HL-60 (cell line): Measurements from ENCODE around the gene AASS.

ENCODE experiments used
- DNase-seq, 2 experiments: peaks; one replicate each; pipeline ENCODE4 v3.0.0-alpha.2; 2010 to 2020; ENCODE audit warnings: low read depth in 1 of 2, low spot score in 1 of 2
- H3K27ac ChIP-seq: fragments of 250-450 bp; sonication (Bioruptor Pico); replicated peaks from 2 replicates; pipeline ENCODE4 v1.5.1; 2020; ENCODE audit warnings: mild to moderate bottlenecking, moderate library complexity
- H3K27me3 ChIP-seq: fragments of 250-450 bp; sonication (Bioruptor Pico); 2 replicates; pipeline ENCODE4 v1.5.1; 2021; ENCODE audit warnings: mild to moderate bottlenecking, moderate library complexity; ENCODE audit not compliant: insufficient read depth, poor library complexity, severe bottlenecking
- H3K4me3 ChIP-seq: replicated peaks from 2 replicates; pipeline ENCODE4 v1.5.1; 2011; ENCODE audit warnings: mild to moderate bottlenecking, control low read depth, low read length; ENCODE audit not compliant: insufficient read depth
- GABPA ChIP-seq: IDR thresholded peaks from 2 replicates; pipeline ENCODE4 v1.6.1; 2012; ENCODE audit warnings: low read depth
- POLR2AphosphoS5 ChIP-seq: IDR thresholded peaks from 2 replicates; pipeline ENCODE4 v1.6.1; 2012; ENCODE audit warnings: low read depth
- SPI1 ChIP-seq: IDR thresholded peaks from 2 replicates; pipeline ENCODE4 v1.6.1; 2012; ENCODE audit warnings: low read depth, mild to moderate bottlenecking, borderline replicate concordance
- TF ChIP-seq, protein P1 (sequence below): IDR thresholded peaks from 2 replicates; pipeline ENCODE4 v1.6.1; 2012; ENCODE audit warnings: low read depth; ENCODE audit not compliant: insufficient replicate concordance
- TF ChIP-seq, protein P2 (sequence below): IDR thresholded peaks from one replicate; pipeline ENCODE4 v1.5.1; 2011; ENCODE audit warnings: low read length, control low read depth, inconsistent platforms; ENCODE audit not compliant: insufficient read depth

The AASS gene

DNA sequence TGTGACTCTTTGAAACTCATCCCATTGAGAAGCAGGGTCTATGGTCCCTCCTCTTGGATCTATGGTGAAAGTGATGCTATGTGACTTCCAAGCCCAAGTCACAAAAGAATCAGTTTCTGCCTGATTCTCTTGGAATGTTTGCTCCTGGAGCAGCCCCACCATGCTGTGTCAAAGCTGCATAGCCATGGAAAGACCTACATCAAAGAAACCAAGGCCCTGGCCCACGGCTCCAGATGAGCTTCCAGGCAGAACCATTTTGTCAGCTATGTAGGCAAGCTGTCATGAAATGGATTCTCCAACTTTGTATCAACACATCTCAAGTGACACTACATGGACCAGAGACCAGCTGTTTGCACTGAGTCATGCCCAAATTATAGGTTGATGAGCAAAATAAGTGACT, 77.0 kb downstream of the AASS start:
- no peak for DNase-seq
- TF ChIP-seq, protein P1, sequence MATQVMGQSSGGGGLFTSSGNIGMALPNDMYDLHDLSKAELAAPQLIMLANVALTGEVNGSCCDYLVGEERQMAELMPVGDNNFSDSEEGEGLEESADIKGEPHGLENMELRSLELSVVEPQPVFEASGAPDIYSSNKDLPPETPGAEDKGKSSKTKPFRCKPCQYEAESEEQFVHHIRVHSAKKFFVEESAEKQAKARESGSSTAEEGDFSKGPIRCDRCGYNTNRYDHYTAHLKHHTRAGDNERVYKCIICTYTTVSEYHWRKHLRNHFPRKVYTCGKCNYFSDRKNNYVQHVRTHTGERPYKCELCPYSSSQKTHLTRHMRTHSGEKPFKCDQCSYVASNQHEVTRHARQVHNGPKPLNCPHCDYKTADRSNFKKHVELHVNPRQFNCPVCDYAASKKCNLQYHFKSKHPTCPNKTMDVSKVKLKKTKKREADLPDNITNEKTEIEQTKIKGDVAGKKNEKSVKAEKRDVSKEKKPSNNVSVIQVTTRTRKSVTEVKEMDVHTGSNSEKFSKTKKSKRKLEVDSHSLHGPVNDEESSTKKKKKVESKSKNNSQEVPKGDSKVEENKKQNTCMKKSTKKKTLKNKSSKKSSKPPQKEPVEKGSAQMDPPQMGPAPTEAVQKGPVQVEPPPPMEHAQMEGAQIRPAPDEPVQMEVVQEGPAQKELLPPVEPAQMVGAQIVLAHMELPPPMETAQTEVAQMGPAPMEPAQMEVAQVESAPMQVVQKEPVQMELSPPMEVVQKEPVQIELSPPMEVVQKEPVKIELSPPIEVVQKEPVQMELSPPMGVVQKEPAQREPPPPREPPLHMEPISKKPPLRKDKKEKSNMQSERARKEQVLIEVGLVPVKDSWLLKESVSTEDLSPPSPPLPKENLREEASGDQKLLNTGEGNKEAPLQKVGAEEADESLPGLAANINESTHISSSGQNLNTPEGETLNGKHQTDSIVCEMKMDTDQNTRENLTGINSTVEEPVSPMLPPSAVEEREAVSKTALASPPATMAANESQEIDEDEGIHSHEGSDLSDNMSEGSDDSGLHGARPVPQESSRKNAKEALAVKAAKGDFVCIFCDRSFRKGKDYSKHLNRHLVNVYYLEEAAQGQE: no peak
- TF ChIP-seq GABPA (no peak), SPI1 (no peak), POLR2AphosphoS5 (no peak)
- TF ChIP-seq, protein P2, sequence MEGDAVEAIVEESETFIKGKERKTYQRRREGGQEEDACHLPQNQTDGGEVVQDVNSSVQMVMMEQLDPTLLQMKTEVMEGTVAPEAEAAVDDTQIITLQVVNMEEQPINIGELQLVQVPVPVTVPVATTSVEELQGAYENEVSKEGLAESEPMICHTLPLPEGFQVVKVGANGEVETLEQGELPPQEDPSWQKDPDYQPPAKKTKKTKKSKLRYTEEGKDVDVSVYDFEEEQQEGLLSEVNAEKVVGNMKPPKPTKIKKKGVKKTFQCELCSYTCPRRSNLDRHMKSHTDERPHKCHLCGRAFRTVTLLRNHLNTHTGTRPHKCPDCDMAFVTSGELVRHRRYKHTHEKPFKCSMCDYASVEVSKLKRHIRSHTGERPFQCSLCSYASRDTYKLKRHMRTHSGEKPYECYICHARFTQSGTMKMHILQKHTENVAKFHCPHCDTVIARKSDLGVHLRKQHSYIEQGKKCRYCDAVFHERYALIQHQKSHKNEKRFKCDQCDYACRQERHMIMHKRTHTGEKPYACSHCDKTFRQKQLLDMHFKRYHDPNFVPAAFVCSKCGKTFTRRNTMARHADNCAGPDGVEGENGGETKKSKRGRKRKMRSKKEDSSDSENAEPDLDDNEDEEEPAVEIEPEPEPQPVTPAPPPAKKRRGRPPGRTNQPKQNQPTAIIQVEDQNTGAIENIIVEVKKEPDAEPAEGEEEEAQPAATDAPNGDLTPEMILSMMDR: no peak
- Histone ChIP-seq H3K27me3 (no peaks in the 10 kb centered on the region), H3K27ac (no peak overlapping the region), H3K4me3 (no peak overlapping the region)

DNA sequence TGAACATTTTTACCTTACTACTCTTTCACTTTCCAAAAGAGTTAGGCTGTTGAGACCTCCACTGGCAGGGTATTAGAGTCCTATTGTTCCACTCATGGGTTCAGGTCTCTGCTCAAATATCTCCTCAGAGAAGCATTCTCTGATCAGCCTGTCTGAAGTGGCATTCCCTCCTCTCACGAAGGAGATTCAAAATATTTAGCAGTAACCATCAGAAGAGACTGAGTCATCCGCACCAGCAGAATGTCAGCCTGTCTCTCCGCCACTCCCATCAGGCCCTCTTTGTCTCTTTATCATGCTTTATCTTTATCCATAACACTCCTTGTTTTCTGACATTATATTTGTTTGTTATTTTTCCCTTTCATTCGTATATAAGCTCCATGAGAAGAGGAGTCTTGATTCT, 79.1 kb downstream of the AASS start:
- no peak for DNase-seq
- TF ChIP-seq GABPA: no peak
- TF ChIP-seq POLR2AphosphoS5: no peak
- TF ChIP-seq, protein P1: no peak
- TF ChIP-seq, protein P2: no peak
- no peak for TF ChIP-seq SPI1
- Histone ChIP-seq H3K27ac (no peak overlapping the region), H3K4me3 (no peak overlapping the region), H3K27me3 (no peaks in the 10 kb centered on the region)

DNA sequence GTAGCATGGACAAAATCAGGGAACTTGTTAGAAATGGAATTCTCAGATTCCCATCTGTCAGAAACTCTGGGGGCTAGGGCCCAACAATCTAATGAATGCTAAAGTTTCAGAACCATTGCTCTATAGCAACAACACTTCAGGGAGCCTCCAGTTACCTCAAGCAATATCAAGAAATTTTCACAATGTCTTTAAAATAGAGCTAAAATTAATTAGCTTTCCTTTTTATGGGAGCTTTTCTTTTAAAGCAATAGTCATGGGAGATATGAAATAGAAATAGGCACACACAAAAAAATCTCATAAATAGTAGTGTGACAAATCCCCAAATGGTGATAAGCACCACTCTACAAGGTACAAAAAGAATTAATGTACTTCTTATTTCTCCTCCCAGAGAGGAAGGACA, 80.9 kb downstream of the AASS start:
- Histone ChIP-seq H3K27me3 (no peaks in the 10 kb centered on the region), H3K27ac (no peak overlapping the region), H3K4me3 (no peak overlapping the region)
- DNase-seq: no peak
- TF ChIP-seq GABPA (no peak), POLR2AphosphoS5 (no peak), SPI1 (no peak)
- TF ChIP-seq, protein P1: no peak
- TF ChIP-seq, protein P2: no peak
